GM18909 (cell line): ENCODE data around the gene SERPINB11.
"Not testable (repeated sequence)": the region's sequence is repeated elsewhere in the genome, so short reads cannot be mapped to it uniquely, and the experiment has no call there.

Source experiments
- ATAC-seq: cut with Tn5 transposase; IDR thresholded peaks from one replicate; pipeline ENCODE4 v1.9.1; 2021; ENCODE audit warnings: mild to moderate bottlenecking; ENCODE audit not compliant: unreplicated experiment, poor library complexity

The SERPINB11 gene

DNA sequence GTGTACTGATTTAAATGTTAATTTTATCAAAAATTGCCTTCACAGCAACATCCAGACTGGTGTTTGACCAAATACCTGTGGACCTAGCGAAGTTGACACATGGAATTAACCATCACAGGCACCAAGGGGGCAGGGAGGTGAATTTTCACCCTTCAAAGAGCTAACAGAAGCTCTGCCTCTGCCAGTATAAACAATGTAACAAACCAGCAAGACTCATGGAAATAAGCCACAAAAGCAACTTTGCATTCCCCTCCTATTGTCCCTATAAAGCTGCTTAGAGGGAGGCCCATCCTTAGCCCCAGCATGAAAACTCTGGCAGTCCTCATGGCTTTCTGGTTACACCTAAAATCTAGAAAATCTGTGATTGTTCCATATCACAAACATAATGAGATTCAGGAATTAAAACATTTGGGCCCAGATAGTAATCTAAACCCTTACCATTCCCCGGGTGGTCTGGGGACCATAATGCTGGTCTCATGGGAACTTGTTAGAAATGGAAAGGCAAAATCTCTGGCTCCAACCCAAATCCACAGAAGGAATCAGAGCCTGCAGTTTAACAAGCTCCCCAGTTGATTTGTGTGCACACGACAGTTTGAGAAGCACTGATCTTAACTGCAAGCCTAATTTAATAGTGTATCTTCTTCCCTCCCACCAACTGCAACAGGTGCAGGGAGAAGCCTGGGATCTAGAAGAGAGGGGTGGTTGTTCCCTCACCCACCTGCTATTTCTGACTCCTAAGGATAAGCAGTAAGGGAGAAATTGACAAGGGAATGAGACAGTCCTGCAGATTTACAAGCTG lies 23.1 kb downstream of the SERPINB11 start:
- no peak for ATAC-seq

DNA sequence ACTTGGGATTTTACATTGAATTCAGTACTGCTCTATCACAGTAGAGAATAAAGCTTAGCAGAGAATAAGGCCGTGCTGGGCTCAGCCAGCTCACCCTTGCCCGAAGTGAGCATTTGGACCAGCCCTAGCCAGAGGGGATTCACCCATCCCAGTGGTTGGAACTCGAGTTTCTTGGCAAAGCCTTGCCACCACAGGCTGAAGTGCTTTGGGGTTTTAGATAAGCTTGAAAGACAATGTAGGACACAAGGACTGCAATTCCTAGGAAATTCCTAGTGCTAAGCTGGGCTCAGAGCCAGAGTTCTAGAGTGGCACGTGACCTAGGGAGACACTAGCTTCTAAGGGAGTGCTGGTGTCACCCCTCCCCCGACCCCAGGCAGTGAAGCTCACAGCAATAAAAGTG lies 28.0 kb downstream of the SERPINB11 start:
- ATAC-seq, result no peak

DNA sequence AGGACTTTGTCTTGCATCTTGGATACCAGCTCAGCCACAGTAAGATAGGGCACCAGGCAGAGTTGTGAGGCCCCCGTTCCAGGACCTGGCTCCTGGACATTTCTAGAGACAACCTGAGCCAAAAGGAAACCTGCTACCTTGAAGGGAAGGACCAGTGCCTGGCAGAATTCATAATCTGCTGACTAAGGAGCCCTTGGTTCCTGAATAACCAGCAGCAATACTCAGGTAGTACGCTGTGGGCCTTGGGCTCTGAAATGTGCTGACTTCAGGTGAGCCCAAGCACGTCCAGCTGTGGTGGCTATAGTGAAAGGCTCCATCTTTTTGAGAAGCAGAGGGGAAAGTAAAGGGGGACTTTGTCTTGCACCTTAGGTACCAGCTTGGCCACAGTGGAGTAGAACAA lies 28.5 kb downstream of the SERPINB11 start:
- no peak for ATAC-seq

DNA sequence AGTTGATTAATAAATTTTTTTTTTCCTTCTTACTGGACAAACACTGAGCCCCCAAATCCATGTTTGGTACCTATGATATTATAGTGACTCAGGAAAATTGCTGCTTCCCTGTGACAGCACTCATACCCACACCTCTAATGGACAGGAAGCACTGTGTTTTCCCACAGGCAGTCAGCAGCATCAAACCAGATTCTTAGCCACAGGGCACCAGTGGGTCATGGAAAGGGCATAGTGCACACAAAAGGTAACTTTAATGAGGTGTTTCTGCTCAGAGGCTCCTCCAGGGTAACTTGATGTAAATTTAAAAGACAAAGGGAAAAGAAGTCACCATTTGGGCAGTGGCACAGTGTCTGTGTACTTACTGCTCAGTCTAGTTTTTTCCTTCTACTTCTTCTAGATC lies 34.1 kb downstream of the SERPINB11 start:
- ATAC-seq, result no peak

DNA sequence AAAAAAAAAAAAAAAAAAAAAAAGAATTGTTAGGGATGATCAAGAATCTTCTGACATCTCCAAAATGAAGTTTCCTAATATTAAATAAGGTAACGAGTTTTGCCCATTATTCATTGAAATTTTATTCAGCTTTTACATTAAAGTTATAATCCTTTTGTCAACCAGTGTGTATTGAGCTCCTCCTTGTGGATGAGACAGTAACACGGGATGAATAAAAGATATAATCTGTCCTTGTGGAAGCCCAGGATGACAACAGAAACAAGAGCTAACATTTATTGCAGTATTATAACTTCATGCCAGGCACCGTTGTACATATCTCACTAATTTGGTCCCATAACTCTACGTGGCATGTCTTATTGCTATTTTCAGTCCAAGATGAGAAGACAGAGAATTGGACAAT lies 39.0 kb downstream of the SERPINB11 start:
- no peak for ATAC-seq

DNA sequence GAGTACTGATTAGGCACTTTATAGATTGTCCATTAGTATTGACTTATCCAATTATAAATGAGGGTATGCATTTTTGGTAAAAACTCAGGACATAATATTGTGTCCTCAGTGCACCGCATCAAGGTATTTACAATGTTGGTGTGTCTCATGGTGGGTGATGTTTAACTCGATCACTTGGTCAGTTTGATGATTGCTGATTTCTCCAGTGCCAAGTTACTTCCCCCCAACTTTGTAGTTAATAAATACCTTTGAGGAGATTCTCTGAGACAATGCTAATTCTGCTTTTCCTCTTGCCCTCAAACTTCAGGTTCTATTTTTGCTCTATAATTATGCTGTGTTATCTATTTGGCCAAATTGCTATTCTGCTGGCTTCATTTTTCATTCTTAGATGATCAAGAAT lies 44.2 kb downstream of the SERPINB11 start:
- no peak for ATAC-seq

DNA sequence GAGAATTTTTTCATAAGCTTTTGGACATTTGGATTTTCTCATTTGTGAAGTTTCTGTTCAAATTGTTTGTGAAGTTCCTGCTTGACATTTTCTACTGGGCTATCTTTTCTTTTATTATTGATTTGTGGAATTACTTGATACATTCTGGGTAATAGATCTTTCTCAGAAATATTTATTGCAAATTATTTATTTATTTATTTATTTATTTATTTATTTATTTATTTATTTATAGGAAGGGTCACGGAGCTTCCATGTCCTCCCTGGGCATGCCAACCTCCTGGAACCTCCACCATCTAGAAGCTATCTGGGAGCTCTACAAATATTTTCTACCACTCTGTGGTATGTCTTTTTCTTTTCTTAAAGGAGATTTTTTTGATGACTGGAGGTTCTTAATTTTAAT lies 46.7 kb downstream of the SERPINB11 start:
- ATAC-seq, result no peak

DNA sequence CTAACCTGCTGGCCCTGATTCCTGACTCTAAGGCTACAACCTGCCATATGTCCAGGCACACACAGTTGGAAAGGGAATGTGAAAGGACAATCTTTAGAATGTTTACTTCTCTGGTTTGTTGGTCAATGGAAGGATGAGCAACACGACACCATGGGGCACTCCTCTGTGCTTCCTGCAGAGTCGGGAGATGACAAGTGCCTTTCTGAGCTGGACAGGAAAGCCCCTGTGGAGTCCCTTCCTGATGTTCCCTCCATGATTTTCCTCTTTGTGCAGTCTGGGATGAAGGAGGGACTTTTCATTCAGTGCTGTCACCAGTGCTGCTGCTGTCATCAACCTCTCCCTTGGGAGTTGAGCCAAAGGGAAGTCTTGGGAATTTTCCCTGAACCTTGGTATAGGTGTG lies 49.9 kb downstream of the SERPINB11 start:
- no peak for ATAC-seq

DNA sequence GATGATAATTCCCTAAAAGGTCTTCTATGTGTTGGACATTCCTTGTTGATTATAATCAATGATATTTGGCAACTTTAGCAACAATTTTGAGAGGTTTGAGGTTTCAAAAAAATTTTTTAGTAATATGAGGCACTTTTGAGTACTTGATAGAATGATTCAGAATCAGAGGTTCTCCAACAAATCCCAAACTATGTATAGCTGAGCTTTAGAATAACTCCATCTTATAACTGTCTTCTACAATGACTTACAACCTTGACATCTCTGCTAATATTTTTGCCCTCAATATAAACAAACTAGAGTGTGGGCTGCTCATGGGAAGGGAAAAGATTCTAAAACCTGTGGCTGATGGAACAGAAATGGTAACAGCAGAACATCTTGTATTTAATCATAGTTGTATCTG lies 50.9 kb downstream of the SERPINB11 start:
- no peak for ATAC-seq

DNA sequence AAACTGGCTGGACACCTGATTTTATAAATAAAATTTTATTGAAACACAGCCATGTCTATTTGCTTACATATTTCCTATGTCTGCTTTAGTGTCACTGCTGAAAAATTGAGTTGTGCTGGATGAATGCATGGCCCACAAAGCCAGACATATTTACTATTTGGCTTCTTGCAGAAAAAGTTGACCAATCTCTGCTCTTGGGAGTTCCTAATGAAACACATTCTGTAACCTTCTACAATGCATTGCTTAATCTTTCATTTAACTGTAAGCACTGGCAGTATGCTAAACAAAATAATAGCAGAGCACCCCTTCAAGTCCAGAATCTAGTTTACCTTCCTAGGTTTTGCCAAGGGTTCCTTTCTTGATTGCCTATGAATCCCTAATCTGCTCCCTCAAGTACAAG lies 54.8 kb downstream of the SERPINB11 start:
- no peak for ATAC-seq

DNA sequence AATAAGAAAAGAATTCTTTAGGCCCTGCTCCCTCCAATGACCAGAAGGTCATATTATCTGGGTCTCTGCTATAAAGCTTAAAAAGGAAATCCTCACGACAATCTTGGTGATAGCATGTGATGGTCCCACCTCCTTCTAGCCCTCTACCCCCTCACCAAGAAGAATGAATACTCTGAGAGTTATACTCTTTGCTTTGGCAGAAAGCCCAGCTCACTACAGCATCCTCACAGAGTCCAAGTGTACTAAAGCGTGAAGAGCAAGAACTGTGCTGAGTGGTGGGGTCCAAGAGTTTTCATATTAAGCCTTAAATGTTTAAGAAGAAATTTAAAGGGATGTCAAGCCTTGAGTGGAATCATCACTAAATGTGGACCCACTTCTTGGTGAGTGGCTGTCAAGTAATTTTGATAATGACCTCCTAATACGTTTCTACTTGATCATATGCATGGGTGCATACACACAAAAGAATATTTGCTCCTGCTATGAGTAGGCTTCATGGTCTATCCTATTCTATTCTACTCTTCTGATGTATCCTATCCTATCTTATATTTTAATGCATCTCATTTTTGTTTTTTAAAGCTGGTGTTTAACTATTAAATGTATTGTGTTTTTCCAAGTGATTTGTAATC lies 56.0 kb downstream of the SERPINB11 start:
- ATAC-seq, result no peak

DNA sequence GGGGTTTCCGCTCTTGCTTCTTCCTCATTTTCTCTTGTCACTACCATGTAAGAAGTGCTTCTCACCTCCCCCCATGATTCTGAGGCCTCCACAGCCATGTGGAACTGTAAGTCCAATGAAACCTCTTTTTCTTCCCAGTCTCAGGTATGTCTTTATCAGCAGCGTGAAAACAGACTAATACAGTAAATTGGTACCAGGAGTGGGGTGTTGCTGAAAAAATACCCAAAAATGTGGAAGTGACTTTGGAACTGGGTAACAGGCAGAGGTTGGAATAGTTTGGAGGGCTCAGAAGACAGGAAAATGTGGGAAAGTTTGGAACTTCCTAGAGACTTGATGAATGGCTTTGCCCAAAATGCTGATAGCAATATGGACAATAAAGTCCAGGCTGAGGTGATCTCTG lies 57.0 kb downstream of the SERPINB11 start:
- not testable (repeated sequence) for ATAC-seq

DNA sequence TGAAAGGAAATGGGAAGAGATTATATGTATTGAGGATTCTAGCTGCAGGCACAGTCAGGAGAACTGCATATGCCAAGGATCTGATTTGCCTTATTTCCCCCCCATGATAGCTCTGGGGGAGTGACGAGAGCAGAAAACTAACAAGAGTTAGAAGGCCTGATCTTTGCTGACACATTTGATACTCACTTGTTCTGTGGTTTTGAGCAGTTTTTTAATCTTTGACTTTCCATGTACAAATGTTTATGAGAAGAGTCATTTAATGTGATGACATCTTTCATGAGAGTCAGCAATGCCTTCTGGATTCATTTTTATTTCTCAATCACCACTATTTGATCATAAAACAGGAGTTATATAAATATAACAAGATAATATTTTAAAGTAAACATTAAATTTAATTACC lies 59.8 kb downstream of the SERPINB11 start:
- no peak for ATAC-seq

DNA sequence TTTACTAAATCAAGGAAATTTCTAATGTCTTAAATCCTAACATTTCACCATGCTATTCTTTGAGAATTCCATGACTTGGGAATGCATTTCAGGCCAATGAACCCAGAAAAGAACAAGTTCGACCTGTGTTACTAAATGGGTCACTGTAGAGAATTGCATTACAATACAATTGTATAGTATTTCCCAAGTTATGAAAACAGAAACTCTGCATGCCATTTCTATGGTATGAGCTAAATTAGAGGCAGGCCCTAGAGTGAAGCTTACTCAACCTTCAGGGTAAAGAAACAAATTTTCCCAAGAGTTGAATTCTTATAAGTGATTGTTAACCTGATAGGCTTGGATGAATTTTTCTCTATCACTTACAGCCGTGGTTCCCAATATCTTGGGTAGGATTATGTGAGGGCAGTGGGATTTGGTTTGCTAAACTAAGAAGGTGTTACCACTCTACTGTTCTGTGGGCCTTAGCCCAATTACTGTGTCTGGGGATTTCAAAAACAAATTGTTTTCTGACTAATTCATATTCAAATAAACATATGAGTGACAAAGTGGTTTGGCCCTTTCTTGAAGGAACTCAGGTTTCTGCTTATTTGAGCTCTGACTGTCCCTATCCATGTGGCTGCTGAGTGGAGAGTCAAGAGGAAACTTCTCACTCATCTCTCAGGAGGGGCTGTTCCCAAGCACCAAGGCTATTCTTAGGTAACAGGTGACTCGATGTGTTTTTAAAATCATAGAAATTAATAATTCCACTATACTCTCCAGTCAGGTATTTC lies 61.3 kb downstream of the SERPINB11 start:
- no peak for ATAC-seq

DNA sequence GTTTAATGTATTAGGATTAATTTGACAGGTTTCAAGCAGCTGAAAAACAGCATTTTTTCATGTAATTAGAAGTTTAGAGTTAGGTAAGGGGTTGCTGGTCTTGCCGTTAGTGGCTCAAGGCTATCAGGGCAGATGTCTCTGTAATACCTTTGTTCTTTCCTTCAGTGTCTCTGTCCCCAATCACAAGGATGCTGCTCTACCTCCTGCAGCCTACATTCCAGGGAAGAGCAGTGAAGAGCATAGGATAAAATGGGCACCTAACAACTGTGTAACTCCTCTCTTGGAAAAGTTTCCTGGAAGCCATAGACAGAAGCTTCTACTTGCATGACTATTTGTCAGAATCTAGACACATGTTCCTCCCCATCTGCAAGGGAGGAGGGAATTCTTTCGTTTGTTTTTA lies 63.1 kb downstream of the SERPINB11 start:
- no peak for ATAC-seq
